EH (cell line): ENCODE measurements around the gene ALDH1A2.

Experiments
- DNase-seq: peaks from one replicate; pipeline ENCODE4 v3.0.0-alpha.2; 2015; ENCODE audit warnings: low read depth

Gene ALDH1A2

GRCh38 chr15:57943171-57943570, 122.3 kb downstream of the ALDH1A2 start:
- DNase-seq = no peak

- no peak for DNase-seq
Observed at GRCh38 chr15:57941816-57942215, 123.7 kb downstream of the ALDH1A2 start.

- DNase-seq = no peak
Observed at GRCh38 chr15:57932348-57932747, 133.2 kb downstream of the ALDH1A2 start.

GRCh38 chr15:57931570-57931969, 133.9 kb downstream of the ALDH1A2 start:
- DNase-seq = no peak

- no peak for DNase-seq
Observed at GRCh38 chr15:57927091-57927631, 138.3 kb downstream of the ALDH1A2 start.

GRCh38 chr15:57925650-57926049, 139.9 kb downstream of the ALDH1A2 start:
- no peak for DNase-seq

GRCh38 chr15:57924598-57924997, 140.9 kb downstream of the ALDH1A2 start:
- no peak for DNase-seq

- peak; percentile 18 for DNase-seq
Observed at GRCh38 chr15:57923750-57924149, 141.8 kb downstream of the ALDH1A2 start.

- DNase-seq = peak; percentile 54
Observed at GRCh38 chr15:57923306-57923705, 142.2 kb downstream of the ALDH1A2 start.

GRCh38 chr15:57922776-57923175, 142.7 kb downstream of the ALDH1A2 start:
- no peak for DNase-seq

GRCh38 chr15:57921371-57921770, 144.1 kb downstream of the ALDH1A2 start:
- peak; percentile 43 for DNase-seq

- peak; percentile 49 for DNase-seq
Observed at GRCh38 chr15:57920911-57921310, 144.6 kb downstream of the ALDH1A2 start.

GRCh38 chr15:57919754-57920153, 145.8 kb downstream of the ALDH1A2 start:
- DNase-seq = no peak

GRCh38 chr15:57917998-57918397, 147.5 kb downstream of the ALDH1A2 start:
- no peak for DNase-seq

GRCh38 chr15:57916695-57917094, 148.8 kb downstream of the ALDH1A2 start:
- DNase-seq = peak; percentile 11

GRCh38 chr15:57915827-57916531, 149.5 kb downstream of the ALDH1A2 start:
- no peak for DNase-seq

GRCh38 chr15:57914350-57915055, 151.0 kb downstream of the ALDH1A2 start:
- no peak for DNase-seq

- peak; percentile 37 for DNase-seq
Observed at GRCh38 chr15:57911247-57911646, 154.3 kb downstream of the ALDH1A2 start.

- DNase-seq = no peak
Observed at GRCh38 chr15:57910672-57911071, 154.8 kb downstream of the ALDH1A2 start.

GRCh38 chr15:57909388-57909787, 156.1 kb downstream of the ALDH1A2 start:
- DNase-seq = peak; percentile 18

GRCh38 chr15:57903626-57904025, 161.9 kb downstream of the ALDH1A2 start:
- no peak for DNase-seq
